NCI-H82 treated with DMSO at 0.1 percent for 48 hours (cell line): ENCODE results near the gene FAM9B.
"Not testable (repeated sequence)": the region's sequence is repeated elsewhere in the genome, so short reads cannot be mapped to it uniquely, and the experiment has no call there.

ENCODE experiments used
- DNase-seq: peaks from one replicate; lab custom pipeline; 2025; ENCODE audit not compliant: unreplicated experiment; lab: John Stamatoyannopoulos, UW

FAM9B gene

DNA sequence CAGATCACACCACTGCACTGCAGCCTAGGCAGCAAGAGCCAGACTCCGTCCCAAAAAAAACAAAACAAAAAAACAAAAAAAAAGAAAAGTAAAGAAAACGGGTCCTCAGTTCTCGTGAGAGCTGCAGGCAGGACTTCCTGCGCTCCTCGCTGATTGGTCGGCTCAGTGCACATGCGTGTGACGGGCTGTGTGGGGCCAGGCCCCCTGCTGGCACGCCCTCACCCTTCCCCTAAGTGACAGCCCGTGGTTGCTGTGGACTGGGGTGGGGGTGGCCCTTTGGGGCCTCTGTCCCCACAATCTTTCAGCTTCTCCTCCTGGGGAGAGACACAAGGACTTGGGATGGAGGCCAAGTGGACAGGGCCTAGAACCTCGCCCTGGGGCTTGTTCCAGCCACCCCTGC lies at the start of gene FAM9B:
FAM9B (minus strand) TSS at position 139 of the 400 bp plus-strand sequence. CDS start 1,141 bp downstream, outside the sequence.
- DNase-seq: no peak

DNA sequence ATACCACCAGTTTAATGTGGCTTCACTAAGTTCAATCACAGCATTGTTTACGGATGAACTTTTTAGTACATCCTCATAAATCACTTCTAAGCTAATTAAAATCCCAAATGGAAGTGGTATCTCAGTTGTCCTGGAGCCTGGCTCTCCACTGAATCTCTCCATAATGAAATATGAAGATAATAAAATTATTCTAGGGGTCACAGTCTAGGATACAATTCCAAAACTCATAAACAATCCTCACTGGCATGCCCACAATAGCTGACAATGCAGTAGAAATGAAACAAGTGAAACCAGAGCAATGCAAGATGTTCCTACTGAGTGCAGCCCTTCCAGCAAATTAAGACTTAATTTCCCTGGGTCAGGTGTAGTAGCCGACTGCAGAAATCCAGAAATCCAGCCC lies 47.3 kb upstream of the FAM9B start:
- DNase-seq: no peak

DNA sequence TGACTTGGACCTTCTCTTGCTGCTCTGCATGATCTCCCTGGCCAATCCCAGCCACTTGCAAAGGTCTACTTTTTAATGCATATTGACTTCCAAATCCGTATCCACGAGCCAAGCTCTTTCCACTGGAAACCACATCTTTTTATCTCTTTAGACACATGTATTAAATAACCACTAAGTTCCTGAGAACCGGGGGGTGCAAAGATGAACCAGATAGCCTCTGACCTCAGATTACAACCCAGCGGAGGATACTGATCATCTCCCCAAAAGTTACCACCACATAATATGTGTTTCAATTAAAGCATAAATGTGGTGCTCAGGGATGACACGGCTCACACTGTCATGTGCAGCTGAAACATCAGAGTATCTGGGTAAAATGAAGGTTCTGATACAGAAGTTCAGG lies 40.4 kb upstream of the FAM9B start:
- no peak for DNase-seq

DNA sequence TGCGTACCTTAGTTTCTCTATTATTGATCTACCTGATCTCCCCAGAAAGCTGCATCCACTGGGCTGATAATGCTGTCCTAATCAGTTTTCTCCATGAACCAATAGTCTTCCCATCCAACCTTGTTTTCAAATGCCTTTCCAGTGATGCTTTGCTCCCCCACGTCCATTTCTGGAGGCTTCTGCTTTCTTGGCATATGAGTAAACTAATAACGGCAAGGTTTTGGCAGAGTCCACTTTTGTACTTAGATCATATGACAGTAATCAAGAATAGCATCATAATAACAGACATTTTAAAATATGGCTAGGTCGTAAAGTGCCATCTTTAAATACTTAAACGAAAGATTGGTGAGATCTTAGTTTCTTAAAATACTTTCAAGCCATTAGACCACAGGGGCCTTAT lies 38.4 kb upstream of the FAM9B start:
- DNase-seq: no peak

DNA sequence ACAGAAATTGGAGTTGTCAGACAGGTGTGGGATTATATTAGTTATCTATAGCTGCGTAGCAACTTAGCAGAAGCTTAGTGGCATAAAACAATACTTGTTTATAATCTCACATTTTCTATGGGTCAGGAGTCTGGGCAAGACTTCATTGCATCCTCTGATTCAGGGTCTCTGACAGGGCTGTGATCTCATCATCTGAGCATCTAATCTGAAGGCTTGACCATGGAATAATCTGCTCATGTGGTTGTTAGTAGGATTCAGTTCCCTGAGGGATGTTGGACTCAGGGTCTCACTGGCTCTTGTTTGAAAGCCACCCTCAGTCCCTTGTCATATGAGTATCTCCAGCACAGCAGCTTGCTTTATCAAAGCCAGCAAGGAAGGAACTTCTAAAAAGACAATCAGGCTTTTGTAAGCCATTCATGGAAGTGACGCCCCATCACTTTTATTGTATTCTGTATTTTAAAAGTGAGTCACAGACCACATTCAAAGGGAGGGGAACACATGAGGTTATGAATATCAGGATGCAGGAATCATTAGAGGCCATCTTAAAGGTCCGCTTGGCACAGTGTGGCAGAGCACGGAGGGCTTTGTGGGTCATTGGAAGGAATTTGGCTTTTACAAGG lies 37.2 kb upstream of the FAM9B start:
- DNase-seq: no peak

DNA sequence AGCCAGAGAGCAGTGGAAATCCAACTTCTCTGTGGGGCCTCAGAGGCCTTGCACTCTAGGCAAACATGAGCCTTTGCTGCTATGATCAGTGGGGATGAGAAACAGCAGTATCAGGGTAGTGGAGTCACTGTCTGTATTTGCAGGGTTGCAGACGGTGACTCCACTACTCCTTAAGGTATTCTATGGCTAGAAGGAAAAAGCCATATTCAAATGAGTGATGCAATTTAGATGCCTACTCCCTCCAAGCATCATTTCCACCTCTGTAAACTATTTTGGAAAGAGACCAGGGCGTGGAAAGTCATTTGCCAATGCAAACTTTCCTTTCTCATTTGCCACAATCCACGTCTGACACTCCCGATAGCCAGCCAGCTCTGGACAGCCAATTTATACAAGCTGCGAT lies 35.6 kb upstream of the FAM9B start:
- no peak for DNase-seq

DNA sequence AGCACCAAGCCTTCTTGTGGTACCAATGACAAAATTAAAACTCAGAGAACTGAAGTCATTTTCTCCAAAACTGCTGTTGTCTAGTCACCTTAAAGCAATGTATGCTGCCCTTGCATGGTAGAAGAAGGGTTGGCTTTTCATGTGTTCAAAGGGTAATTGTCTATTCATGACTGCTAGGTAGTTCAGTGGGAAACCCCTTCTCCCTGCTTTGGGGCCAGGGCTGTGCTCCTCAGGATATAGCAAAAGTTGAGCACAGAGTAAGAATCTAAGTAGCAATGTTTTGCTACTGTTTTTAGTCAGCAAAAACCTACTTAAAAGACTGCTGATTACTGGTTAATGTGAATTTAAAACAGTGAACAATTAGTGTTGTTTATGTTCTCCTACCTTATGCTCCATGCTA lies 30.8 kb upstream of the FAM9B start:
- no peak for DNase-seq

DNA sequence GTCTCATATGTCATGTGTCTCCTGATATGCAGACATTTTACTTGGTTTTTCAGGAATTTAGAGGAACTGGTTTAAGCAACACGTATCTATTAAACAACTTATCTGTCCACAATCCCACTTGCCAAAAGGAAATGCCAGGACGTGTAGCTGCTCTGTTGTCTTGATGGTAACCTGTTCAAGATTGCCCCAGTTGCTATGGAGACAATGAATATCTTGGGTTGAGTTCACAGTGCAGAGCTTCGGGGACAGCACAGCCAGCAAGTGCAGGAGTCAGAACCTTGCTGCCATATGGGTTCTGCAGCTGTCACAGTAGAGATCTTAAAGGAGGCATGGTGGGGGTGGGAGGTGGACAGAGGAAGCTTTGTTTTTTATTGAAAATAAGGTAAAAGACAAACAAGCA lies 28.7 kb upstream of the FAM9B start:
- DNase-seq: no peak

DNA sequence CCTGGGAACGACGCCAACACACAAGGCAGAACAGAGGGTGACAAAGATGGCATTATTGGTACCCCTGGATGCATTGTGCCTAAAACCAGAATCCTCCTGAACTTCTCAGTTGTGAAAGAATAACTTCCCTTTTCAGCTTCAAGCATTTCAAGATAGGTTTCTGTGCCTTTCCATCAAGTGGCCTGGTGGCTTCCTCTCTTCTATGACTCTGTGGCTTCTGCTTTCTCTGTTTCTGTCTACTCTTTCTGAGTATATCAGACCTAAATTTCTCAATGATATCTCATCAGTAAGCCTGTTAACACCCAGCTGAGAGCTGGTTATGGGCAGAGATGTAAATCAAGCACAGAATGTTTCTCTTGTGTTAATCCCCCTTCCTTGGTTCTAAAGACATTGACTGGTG lies 21.4 kb upstream of the FAM9B start:
- no peak for DNase-seq

DNA sequence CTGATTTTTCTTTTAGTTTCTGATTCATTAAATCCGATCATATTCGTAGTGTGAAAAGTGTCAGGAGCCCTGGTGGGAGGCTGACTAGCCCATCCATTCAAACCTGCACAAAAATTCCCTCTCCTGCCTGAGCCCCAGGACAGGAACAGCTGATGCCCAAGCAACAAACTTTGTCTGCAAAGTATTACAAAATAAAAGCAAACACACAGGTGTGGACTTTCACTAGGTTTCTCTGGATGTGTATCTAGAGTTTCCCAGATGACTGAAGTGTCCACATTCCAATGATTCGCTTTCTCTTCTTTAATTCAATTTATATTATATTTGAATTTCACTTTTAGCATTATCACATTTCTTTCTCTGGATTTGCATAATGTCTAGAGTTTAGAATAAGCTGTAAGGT lies 18.2 kb upstream of the FAM9B start:
- DNase-seq: no peak

DNA sequence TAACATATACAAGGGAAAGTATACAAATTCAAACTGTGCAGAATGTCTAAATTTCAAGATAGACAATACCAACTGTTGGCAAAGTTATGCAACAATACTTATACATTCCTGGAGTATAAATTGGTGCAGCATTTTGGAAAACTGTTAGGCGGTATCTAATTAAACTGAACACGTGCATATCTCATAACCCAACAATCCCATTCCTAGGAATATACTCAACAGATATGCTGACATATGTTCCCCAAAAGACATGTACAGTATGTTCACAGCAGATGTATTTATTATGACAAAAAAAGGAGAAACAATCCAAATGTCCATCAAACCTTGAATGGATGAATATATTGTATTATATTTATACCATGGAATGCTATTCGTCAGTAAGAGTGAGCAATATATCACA lies 16.4 kb upstream of the FAM9B start:
- no peak for DNase-seq

DNA sequence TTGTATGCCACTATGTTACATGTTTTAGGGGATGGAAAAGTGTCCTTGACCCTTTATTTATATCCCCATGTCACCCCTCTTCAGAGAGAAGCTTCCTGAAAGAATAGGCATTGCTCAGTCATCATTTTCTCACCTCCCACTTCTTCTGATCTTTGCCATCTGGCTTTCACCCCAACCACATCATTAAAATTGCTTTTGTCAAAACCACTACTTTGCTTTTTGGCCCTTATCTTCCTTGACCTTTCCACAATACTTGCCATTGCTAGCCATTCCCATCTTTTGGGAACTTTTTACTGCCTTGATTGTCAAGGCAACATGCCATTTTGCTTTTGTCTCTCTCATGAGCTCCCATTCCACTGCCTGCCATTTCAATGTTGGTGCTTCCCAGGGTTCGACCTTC lies 14.9 kb upstream of the FAM9B start:
- DNase-seq: no peak

DNA sequence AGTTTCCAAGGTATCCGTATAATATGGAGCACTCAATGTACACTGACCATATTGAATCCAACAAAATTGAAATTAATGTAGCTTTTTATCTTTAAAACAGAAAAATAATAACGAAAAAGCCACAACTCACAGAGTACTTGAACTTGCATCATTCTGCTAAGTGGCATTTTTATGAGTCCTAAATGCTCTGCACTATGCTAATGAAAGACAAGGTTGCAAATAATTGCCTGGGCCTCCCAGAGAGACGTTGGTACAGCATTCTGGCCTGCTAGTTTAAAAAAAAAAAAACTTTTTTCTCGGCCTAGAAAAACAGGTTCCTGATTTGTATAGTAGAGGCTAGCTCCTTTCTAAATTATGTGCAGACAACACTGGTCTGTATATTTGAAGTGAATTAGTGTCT lies 4.3 kb upstream of the FAM9B start:
- no peak for DNase-seq

DNA sequence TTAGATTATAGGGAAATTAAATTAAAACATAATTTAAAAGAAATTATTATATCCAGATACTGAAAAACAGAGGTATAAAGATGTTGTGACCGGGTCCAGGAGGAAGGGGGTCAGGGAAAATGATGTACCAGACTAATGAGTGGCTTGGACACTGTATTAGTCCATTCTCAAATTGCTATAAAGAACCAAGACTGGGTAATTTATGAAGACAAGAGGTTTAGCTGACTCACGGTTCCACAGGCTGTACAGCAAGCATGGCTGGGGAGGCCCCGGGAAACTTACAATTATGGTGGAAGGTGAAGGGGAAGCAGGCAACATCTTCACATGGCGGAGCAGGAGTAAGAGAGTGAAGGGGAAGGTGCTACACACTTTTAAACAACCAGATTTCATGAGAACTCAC lies 3.4 kb upstream of the FAM9B start:
- no peak for DNase-seq

DNA sequence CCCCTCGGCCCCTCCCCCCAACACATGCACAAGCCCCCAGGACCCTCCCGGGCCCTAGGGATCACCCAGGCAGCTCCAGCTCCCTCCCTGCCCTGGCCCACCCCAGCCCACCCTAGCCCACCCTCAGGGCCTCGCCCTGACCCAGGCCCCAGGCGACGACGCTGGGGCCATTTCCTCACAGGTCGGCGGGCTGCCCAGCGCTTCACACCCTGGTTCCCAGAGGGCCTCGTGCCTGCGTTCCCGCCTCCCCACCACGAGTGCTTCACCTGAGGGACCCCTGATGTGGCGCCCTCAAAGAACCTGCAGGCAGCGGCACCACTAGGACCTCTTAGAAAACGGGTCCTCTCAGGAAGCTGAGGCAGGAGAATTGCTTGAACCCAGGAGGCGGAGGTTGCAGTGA lies 341 bp downstream of the FAM9B start:
- DNase-seq: no peak

DNA sequence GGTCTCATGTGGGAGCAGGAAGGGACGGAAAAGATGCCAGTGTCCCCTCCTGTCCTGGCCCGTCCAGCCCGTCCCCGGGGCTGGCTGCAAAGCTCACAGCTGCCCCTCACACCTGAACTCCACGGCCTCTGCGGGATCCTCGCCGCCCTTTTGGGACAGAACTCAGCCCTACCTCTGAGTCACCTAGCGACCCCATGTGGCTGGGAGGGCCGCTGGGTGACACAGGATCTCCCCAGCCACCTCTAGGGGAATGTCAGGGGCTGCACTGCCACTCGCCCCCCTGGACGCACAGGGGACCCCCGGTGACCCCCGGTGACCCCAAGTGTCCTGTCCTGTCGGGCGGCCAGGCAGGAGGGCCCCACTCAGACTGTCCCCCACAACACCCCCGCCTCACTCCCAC lies 748 bp downstream of the FAM9B start:
- no peak for DNase-seq

DNA sequence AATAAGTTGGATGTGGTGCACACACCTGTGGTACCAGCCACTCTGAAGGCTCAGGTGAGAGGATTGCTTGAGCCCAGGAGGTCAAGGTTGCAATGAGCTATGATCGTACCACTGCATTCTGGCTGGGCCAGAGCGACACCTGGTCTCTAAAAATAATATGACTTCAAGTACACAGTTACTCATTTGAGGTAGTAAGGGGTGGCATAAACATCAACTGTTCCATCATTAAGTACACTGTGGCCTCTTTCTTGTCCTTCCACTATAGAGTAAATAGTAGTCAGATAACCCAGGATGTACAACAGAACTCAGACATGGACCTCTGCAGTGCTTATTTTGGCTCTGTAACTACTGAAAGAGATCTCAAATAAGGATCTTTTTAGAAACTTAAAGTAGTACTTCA lies 10.6 kb downstream of the FAM9B start:
- DNase-seq: no peak

DNA sequence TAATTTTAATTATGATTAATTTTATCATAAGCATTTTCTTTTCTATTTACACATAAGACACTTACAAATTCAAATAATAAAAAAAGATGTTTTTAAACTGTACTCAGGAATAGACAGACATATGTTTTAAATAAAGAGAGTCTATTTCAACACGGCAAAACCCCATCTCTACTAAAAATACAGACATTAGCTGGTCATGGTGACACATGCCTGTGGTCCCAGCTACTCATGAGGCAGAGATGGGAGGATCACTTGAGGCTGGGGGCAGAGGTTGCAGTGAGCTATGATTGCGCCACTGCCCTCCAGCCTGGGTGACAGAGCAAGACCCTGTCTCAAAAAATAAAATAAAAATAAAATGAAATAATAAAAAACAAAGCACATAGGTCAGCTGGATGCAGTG lies 14.8 kb downstream of the FAM9B start:
- no peak for DNase-seq

DNA sequence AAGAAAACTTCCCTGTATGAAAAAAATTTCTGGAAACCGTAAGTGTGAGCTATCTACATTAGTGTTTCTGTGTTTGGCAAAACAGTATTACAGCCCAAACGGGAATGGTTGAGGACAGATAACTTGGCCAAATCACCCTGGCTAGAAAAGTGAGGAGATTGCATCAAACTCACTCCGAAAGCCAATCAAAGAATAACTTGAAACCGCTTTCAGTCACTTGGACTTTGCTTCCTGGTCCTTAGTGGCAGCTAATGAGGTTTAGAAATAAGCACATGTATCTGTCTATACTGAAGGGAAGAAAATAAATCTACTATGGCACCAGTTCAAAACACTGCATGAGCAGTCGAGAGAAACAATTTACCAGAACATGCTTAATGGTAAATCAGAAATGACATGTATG lies 15.6 kb downstream of the FAM9B start:
- DNase-seq: not testable (repeated sequence)

DNA sequence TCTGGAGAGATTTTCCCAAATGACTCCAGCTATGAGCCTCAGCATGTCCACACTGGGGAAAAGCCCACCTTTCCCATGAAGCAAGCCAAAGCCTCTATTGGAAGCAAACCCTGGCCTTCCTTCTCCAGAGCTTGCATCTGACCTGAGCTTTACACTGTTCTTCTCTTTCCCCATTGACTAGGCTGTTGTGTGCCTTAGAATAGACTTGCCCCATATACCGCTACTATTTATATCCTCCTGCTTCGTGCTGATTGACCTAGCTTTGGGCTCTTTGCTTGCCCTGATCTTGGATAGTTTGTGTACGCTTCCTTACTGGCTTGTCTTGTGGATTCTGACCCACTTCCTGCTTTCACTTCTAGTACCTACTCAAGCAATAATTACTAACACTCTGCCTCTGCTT lies 30.9 kb downstream of the FAM9B start:
- no peak for DNase-seq

DNA sequence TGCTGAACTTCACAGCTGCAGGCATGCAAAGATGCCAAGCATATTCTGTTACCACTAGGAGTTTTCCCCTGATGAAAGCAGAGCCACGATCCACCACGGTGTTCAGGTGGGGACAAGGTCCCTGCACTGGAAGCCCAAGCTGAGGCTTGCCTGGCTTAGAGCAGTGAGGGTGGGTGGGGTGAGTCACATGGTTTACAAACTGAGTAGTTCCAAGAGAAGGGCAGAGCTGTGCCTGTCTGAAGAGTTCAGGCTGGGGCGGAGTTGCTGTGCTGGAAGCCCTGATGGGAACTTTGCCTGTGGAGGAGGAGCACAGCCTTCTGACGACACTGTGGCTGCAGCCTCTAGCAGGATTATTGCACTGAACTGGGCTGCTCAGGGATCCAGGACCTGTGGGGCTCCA lies 45.5 kb downstream of the FAM9B start:
- no peak for DNase-seq

DNA sequence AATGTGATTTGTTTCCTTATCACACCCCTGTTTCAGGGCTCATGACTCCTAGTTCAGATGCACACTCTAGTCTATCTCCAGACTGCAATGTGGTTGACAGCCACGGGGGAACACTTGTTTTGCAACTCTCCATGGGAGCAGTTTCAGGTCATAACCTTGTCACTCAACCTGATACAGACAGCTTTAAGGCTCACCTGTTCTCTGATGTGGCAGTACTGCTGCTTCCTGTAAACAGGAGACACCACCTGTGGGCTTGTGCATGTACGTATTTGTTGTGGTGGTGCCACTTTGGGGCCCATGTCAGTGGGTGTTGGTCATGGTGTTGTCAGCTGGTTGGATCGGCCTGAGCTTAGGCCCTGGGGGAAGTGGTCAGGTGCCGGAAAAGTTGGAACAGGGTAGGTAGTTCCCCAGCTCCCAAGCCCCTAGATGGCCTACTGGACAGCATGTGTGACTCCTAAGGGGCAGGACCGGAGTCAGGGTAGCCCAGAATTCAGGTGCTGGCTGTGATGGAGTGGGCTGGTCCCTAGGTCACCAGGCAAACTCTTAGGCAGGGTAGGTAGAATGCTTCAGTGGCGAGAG lies 46.2 kb downstream of the FAM9B start:
- DNase-seq: no peak

DNA sequence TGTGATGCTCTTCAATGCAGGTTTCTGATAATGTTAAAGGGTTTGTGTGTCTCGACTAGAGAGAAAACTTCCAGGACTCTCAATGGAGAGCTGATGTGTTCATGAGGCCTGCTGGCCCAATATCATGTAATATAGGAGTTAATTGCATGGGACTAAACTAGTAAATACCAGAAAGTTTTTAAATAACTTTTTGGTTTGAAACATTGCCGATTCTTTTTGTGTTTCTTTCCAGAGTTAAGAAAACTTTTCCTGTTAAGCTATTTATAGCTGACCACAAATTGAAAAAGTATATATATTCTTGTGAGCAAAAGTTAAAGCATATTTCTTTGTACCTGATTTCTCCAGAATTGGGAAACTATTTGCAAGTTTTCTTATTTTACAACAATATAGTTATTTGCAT lies 49.7 kb downstream of the FAM9B start:
- DNase-seq: no peak
